H1 (cell line): ENCODE data around the gene CHD6. TPM values are rescaled to one million over a fixed set of nuclear protein-coding genes. Genes with fewer than 3 reads are reported as not detected.

ENCODE experiments used
- CTCF ChIA-PET: fragments of 300-600 bp; sonication (Branson Sonifier 250); formaldehyde crosslinking; loops from one replicate; lab custom pipeline; 2021; ENCODE audit not compliant: partially characterized antibody; lab: Charles Lee
- POLR2A ChIA-PET: fragments of 300-600 bp; sonication (Branson Sonifier 250); formaldehyde crosslinking; loops from one replicate; lab custom pipeline; 2021; ENCODE audit warnings: inconsistent platforms; ENCODE audit not compliant: partially characterized antibody; lab: Charles Lee
- DNase-seq, 2 experiments: peaks; one replicate each; pipeline versions ENCODE4 v3.0.0 to v3.0.0-alpha.2; 2010 to 2022; ENCODE audit warnings: low spot score in 2 of 2, low read depth in 1 of 2, mixed read lengths in 1 of 2
- FAIRE-seq: peaks from 2 replicates; lab custom pipeline; 2011; peaks lifted over from hg19 to GRCh38; lab: Jason Lieb, UNC
- H2AFZ ChIP-seq: 2 replicates; pipeline ENCODE4 v1.8.1; 2012; ENCODE audit warnings: low read length, inconsistent platforms
- H2AK5ac ChIP-seq: 2 replicates; pipeline ENCODE4 v1.6.1; 2013; ENCODE audit warnings: low read depth, low read length
- H2BK120ac ChIP-seq: replicated peaks from 2 replicates; pipeline ENCODE3; 2013; ENCODE audit warnings: low read depth, low read length, inconsistent platforms
- H2BK12ac ChIP-seq: 2 replicates; pipeline ENCODE4 v1.6.1; 2013; ENCODE audit warnings: low read depth, low read length
- H2BK15ac ChIP-seq: 2 replicates; pipeline ENCODE4 v1.6.1; 2013; ENCODE audit warnings: low read length
- H2BK20ac ChIP-seq: 2 replicates; pipeline ENCODE4 v1.6.1; 2013; ENCODE audit warnings: low read length
- H2BK5ac ChIP-seq: 2 replicates; pipeline ENCODE4 v1.6.1; 2013; ENCODE audit warnings: low read depth, low read length
- H3K14ac ChIP-seq: 2 replicates; pipeline ENCODE4 v1.6.1; 2013; ENCODE audit warnings: inconsistent platforms; ENCODE audit not compliant: insufficient read length
- H3K18ac ChIP-seq: 2 replicates; pipeline ENCODE4 v1.6.1; 2013; ENCODE audit warnings: low read length; ENCODE audit errors: extremely low read depth
- H3K23ac ChIP-seq: 2 replicates; pipeline ENCODE4 v1.6.1; 2013; ENCODE audit warnings: inconsistent platforms; ENCODE audit not compliant: insufficient read length
- H3K23me2 ChIP-seq: 2 replicates; pipeline ENCODE4 v1.6.1; 2013; ENCODE audit warnings: low read depth, low read length
- H3K27ac ChIP-seq: 2 replicates; pipeline ENCODE4 v1.6.1; 2011; ENCODE audit warnings: low read depth, low read length, inconsistent platforms
- H3K27me3 ChIP-seq, 4 experiments: replicated peaks in 1 of 4; 1 replicate in 1 of 4; 2 replicates in 3 of 4; pipeline versions ENCODE4 v1.6.1 to v1.8.1; 2011 to 2013; ENCODE audit warnings: low read length in 3 of 4, mild to moderate bottlenecking in 3 of 4, inconsistent platforms in 2 of 4, mixed read lengths in 2 of 4, moderate library complexity in 1 of 4; ENCODE audit not compliant: control insufficient read depth in 3 of 4, insufficient read depth in 3 of 4; ENCODE audit errors: extremely low read depth in 1 of 4
- H3K36me3 ChIP-seq, 4 experiments: 2 replicates each; pipeline versions ENCODE4 v1.6.1 to v1.8.1; 2011 to 2013; ENCODE audit warnings: mild to moderate bottlenecking in 4 of 4, low read length in 3 of 4, moderate library complexity in 2 of 4, control low read depth in 1 of 4, inconsistent platforms in 1 of 4; ENCODE audit not compliant: insufficient read depth in 4 of 4, control insufficient read depth in 2 of 4
- H3K4ac ChIP-seq: replicated peaks from 2 replicates; pipeline ENCODE3; 2013; ENCODE audit warnings: low read length, low read depth, mixed read lengths, inconsistent platforms; ENCODE audit not compliant: insufficient read length
- H3K4me1 ChIP-seq, 4 experiments: replicated peaks in 1 of 4; 1 replicate in 1 of 4; 2 replicates in 3 of 4; pipeline versions ENCODE4 v1.6.1 to v1.8.1; 2011 to 2013; ENCODE audit warnings: low read length in 3 of 4, inconsistent platforms in 2 of 4, mixed read lengths in 1 of 4; ENCODE audit not compliant: insufficient read depth in 4 of 4, control insufficient read depth in 3 of 4
- H3K4me2 ChIP-seq, 2 experiments: 2 replicates each; pipeline versions ENCODE4 v1.6.1 to v1.8.1; 2011 to 2013; ENCODE audit warnings: low read depth in 2 of 2, low read length in 2 of 2, control low read depth in 1 of 2, inconsistent platforms in 1 of 2, mild to moderate bottlenecking in 1 of 2; ENCODE audit not compliant: insufficient read depth in 1 of 2
- H3K4me3 ChIP-seq, 4 experiments: fragments of 200-600, 300-600 bp in 1 of 4; sonication (generic), shearing (Covaris generic), sonication (Bioruptor Twin) in 1 of 4; 2 replicates each; pipeline versions ENCODE4 v1.5.1 to v1.8.1; 2011 to 2016; ENCODE audit warnings: low read length in 4 of 4, low read depth in 3 of 4, control low read depth in 2 of 4, inconsistent platforms in 2 of 4, mild to moderate bottlenecking in 2 of 4, mixed read lengths in 1 of 4, moderate library complexity in 1 of 4; ENCODE audit not compliant: insufficient read depth in 2 of 4; ENCODE audit errors: extremely low read depth in 1 of 4
- H3K56ac ChIP-seq: replicated peaks from 2 replicates; pipeline ENCODE3; 2013; ENCODE audit warnings: low read depth, mild to moderate bottlenecking, mixed read lengths, low read length, inconsistent platforms; ENCODE audit not compliant: insufficient read length
- H3K79me1 ChIP-seq: 2 replicates; pipeline ENCODE4 v1.6.1; 2013; ENCODE audit warnings: low read depth, low read length, control low read depth
- H3K79me2 ChIP-seq, 2 experiments: 2 replicates each; pipeline versions ENCODE4 v1.6.1 to v1.8.1; 2012 to 2013; ENCODE audit warnings: low read length in 2 of 2, mild to moderate bottlenecking in 2 of 2, inconsistent platforms in 1 of 2; ENCODE audit not compliant: insufficient read depth in 2 of 2, control insufficient read depth in 1 of 2
- H3K9ac ChIP-seq, 4 experiments: replicated peaks in 1 of 4; 1 replicate in 1 of 4; 2 replicates in 3 of 4; pipeline versions ENCODE4 v1.6.1 to v1.8.1; 2011 to 2013; ENCODE audit warnings: low read depth in 3 of 4, low read length in 3 of 4, control low read depth in 2 of 4, mild to moderate bottlenecking in 2 of 4, moderate library complexity in 2 of 4, inconsistent platforms in 1 of 4; ENCODE audit errors: extremely low read depth in 1 of 4
- H3K9me3 ChIP-seq, 2 experiments: 2 replicates each; pipeline versions ENCODE4 v1.6.1 to v1.8.1; 2012 to 2013; ENCODE audit warnings: mild to moderate bottlenecking in 2 of 2, moderate library complexity in 2 of 2, control low read depth in 1 of 2, inconsistent platforms in 1 of 2, low read depth in 1 of 2, low read length in 1 of 2, mixed read lengths in 1 of 2; ENCODE audit not compliant: insufficient read depth in 2 of 2
- H4K20me1 ChIP-seq, 2 experiments: replicated peaks in 1 of 2; 2 replicates each; pipeline versions ENCODE3 to v1.8.1; 2011 to 2013; ENCODE audit warnings: inconsistent platforms in 2 of 2, low read length in 2 of 2, mild to moderate bottlenecking in 1 of 2; ENCODE audit not compliant: insufficient read depth in 2 of 2, control insufficient read depth in 1 of 2
- H4K5ac ChIP-seq: 2 replicates; pipeline ENCODE4 v1.6.1; 2013; ENCODE audit warnings: low read length, low read depth, mixed read lengths, inconsistent platforms; ENCODE audit not compliant: insufficient read length
- H4K8ac ChIP-seq: 2 replicates; pipeline ENCODE4 v1.8.0; 2013; ENCODE audit warnings: mild to moderate bottlenecking, moderate library complexity, low read length, inconsistent platforms; ENCODE audit not compliant: insufficient read depth; ENCODE audit errors: extremely low read depth
- H4K91ac ChIP-seq: replicated peaks from 2 replicates; pipeline ENCODE3; 2013; ENCODE audit warnings: low read length, mixed read lengths, inconsistent platforms; ENCODE audit not compliant: insufficient read length
- CTBP2 ChIP-seq: IDR thresholded peaks from 2 replicates; pipeline ENCODE4 v1.7.0; 2011; ENCODE audit warnings: borderline replicate concordance, mild to moderate bottlenecking, moderate library complexity, mixed read lengths, low read length; ENCODE audit not compliant: insufficient read depth, insufficient read length
- SIN3A ChIP-seq, 2 experiments: IDR thresholded peaks in 1 of 2; conservative IDR thresholded peaks in 1 of 2; 2 replicates each; pipeline ENCODE4 v1.6.1; 2011 to 2012; ENCODE audit warnings: low read length in 2 of 2, improper control_type of control experiment in 1 of 2, low read depth in 1 of 2, mild to moderate bottlenecking in 1 of 2
- WGBS, 2 experiments: shearing (Covaris generic) in 1 of 2; methylation state at CpG; one replicate each; pipeline versions ENCODE4 v1.1.6 to v1.1.7; 2013 to 2015; ENCODE audit warnings: low lambda C conversion rate in 2 of 2, mixed read lengths in 2 of 2, inconsistent platforms in 1 of 2, low coverage in 1 of 2, missing lambda C conversion rate in 1 of 2; ENCODE audit not compliant: insufficient replicate concordance in 2 of 2, insufficient coverage in 1 of 2, insufficient read length in 1 of 2; ENCODE audit errors: extremely low coverage in 1 of 2, missing lambda C conversion rate in 1 of 2; 5-methylcytosine and 5-hydroxymethylcytosine counted together
- polyA plus RNA-seq, 7 experiments: library from polyadenylated mRNA; depleted of rRNA in 3 of 7; stranded (reverse) in 5 of 7; unstranded in 2 of 7; fragments of >200 nt in 5 of 7; fragments of 200-250 nt in 2 of 7; gene quantifications; 1 replicate in 5 of 7; 2 replicates in 1 of 7; 4 replicates in 1 of 7; pipeline versions ENCODE4 v1.2.1 to v1.2.3, GENCODE V29; 2011 to 2013; ENCODE audit warnings: missing spikeins in 2 of 7, mixed read lengths in 2 of 7
- total RNA-seq: library from RNA; stranded (reverse); fragmentation: NEBNext Ultra II Directional; extraction: Animal tissue kit (Norgen Biotek cat#: 25700); gene quantifications from 2 replicates; pipeline ENCODE4 v1.2.1, GENCODE V29; 2021

Gene CHD6
- total and polyA plus RNA-seq, 2 of the 8 experiments (the other 6 are each of a cell fraction or from before 2014, with no cell fraction given), result 11.1 to 62.9 TPM

- no peak overlapping the region for H3K4me2 ChIP-seq
- WGBS, 2 experiments, result 91% methylated on average over 9 of the region's 9 CpGs; no CpG with 5 or more reads in 1 of the 2 experiments
- CTCF ChIA-PET, result interaction anchor here (0.9 to 2.2 kb wide), 9 partner anchors 8 to 183 kb away, joined by 3 to 5 read pairs (median 4); partner anchors contain the start of genes EMILIN3 and LPIN3
Observed at GRCh38 chr20:41358230-41358629, 259.9 kb downstream of the CHD6 start.

More at GRCh38 chr20:41358230-41358629, 259.9 kb downstream of the CHD6 start:
- Histone ChIP-seq H3K23me2 (no peaks in the 10 kb centered on the region), H3K9me3 (no peaks in the 10 kb centered on the region), H3K9ac (no peak overlapping the region), H4K20me1 (peaks cover 0 to 3% of the 10 kb centered on the region in 2 experiments), H3K56ac (no peak overlapping the region), H3K27ac (no peak overlapping the region), H4K91ac (no peak overlapping the region), H3K79me2 (no peaks in the 10 kb centered on the region), H3K4me3 (no peak overlapping the region), H2AK5ac (no peak overlapping the region), H2BK20ac (no peak overlapping the region), H3K14ac (no peak overlapping the region), H3K4me1 (no peaks in the 10 kb centered on the region), H2BK12ac (no peak overlapping the region), H3K79me1 (no peaks in the 10 kb centered on the region), H3K27me3 (no peaks in the 10 kb centered on the region), H2BK15ac (no peak overlapping the region), H3K4ac (no peak overlapping the region), H4K8ac (no peak overlapping the region), H2AFZ (no peak overlapping the region), H2BK5ac (no peak overlapping the region), H3K18ac (no peak overlapping the region), H2BK120ac (no peak overlapping the region), H4K5ac (no peak overlapping the region), H3K23ac (no peak overlapping the region), H3K36me3 (no peaks in the 10 kb centered on the region)
- POLR2A ChIA-PET, result interaction anchor here (1.4 kb wide), 2 partner anchors 37 to 116 kb away, joined by 3 read pairs; no protein-coding TSS in a partner anchor
- TF ChIP-seq CTBP2 (no peak), SIN3A (conservative IDR thresholded peaks at IDR 0.05 in 1 of 2, IDR thresholded peaks at IDR 0.05 in 1 of 2; ENCODE audit: low read depth in 1 of 2, low read length in 2 of 2) (no peak)
- no peak for FAIRE-seq
- no peak for DNase-seq
